ENCODE results near the gene SERGEF. TPM values are rescaled to one million over a fixed set of nuclear protein-coding genes. Genes with fewer than 3 reads are reported as not detected.

SERGEF gene
- total RNA-seq, 6 experiments from 2014 or later: 8.4 to 19.5 (median 15.8) TPM

- no peaks in the 10 kb centered on the region for H3K4me1 ChIP-seq
- H3K9me3 ChIP-seq: no peaks in the 10 kb centered on the region
- no peak overlapping the region for H3K27ac ChIP-seq
- H3K36me3 ChIP-seq: no peaks in the 10 kb centered on the region
- intact Hi-C loops (cut with DNase I): no loop called here
- no peak for ATAC-seq
- H3K27me3 ChIP-seq: no peaks in the 10 kb centered on the region
- TF ChIP-seq CTCF (IDR thresholded peaks at IDR 0.05) (no peak), POLR2A (IDR thresholded peaks at IDR 0.05) (no peak)
- WGBS (ENCODE audit: insufficient coverage, low coverage, low lambda C conversion rate, missing lambda C conversion rate): 66% methylated on average over 3 of the region's 5 CpGs
- no peak for DNase-seq
- no peak overlapping the region for H3K4me3 ChIP-seq
These were observed 269.1 kb downstream of the SERGEF start for GRCh38 chr11:17743808-17744119.

GRCh38 chr11:17743026-17743807 is 269.6 kb downstream of the SERGEF start:
- no peak overlapping the region for H3K27ac ChIP-seq
- TF ChIP-seq POLR2A (IDR thresholded peaks at IDR 0.05): no peak
- no peak for TF ChIP-seq CTCF (IDR thresholded peaks at IDR 0.05)
- intact Hi-C loops (cut with DNase I): no loop called here
- no peaks in the 10 kb centered on the region for H3K9me3 ChIP-seq
- DNase-seq: peak in 1 of 3 donors; percentile 39
- WGBS (ENCODE audit: insufficient coverage, low coverage, low lambda C conversion rate, missing lambda C conversion rate): 76% methylated on average over 5 of the region's 13 CpGs
- H3K27me3 ChIP-seq: no peaks in the 10 kb centered on the region
- H3K4me3 ChIP-seq: no peak overlapping the region
- H3K36me3 ChIP-seq: no peaks in the 10 kb centered on the region
- ATAC-seq: no peak
- H3K4me1 ChIP-seq: no peaks in the 10 kb centered on the region

GRCh38 chr11:17742019-17742418 is 270.8 kb downstream of the SERGEF start:
- H3K4me1 ChIP-seq: no peaks in the 10 kb centered on the region
- no peak for TF ChIP-seq CTCF (IDR thresholded peaks at IDR 0.05)
- no peak for TF ChIP-seq POLR2A (IDR thresholded peaks at IDR 0.05)
- H3K27me3 ChIP-seq: peaks cover 0 to 1% of the 10 kb centered on the region in 2 donors
- 75% methylated on average over 4 of the region's 5 CpGs for WGBS (ENCODE audit: insufficient coverage, low coverage, low lambda C conversion rate, missing lambda C conversion rate)
- intact Hi-C loops (cut with DNase I): no loop called here
- ATAC-seq (no peak), DNase-seq (no peak)
- H3K9me3 ChIP-seq: no peaks in the 10 kb centered on the region
- H3K36me3 ChIP-seq: no peaks in the 10 kb centered on the region
- no peak overlapping the region for H3K27ac ChIP-seq
- H3K4me3 ChIP-seq: no peak overlapping the region

GRCh38 chr11:17741487-17741886 is 271.4 kb downstream of the SERGEF start:
- WGBS (ENCODE audit: insufficient coverage, low coverage, low lambda C conversion rate, missing lambda C conversion rate): 89% methylated on average over 8 of the region's 10 CpGs
- Histone ChIP-seq H3K27ac (no peak overlapping the region), H3K9me3 (no peaks in the 10 kb centered on the region), H3K4me3 (no peak overlapping the region), H3K36me3 (no peaks in the 10 kb centered on the region), H3K27me3 (peaks cover 0 to 7% of the 10 kb centered on the region in 2 donors), H3K4me1 (no peaks in the 10 kb centered on the region)
- DNase-seq: peak in 1 of 3 donors; percentile 31
- TF ChIP-seq CTCF (IDR thresholded peaks at IDR 0.05): no peak
- no peak for ATAC-seq
- intact Hi-C loops (cut with DNase I): no loop called here
